Superior temporal gyrus (tissue), 1 donor: ENCODE results near the gene SNRPD1.
"Not testable (repeated sequence)": the region's sequence is repeated elsewhere in the genome, so short reads cannot be mapped to it uniquely, and the experiment has no call there.

ENCODE experiments used
- DNase-seq: peaks from one replicate; pipeline ENCODE4 v3.0.0-alpha.2; 2016; ENCODE audit errors: extremely low spot score

Gene SNRPD1

DNA sequence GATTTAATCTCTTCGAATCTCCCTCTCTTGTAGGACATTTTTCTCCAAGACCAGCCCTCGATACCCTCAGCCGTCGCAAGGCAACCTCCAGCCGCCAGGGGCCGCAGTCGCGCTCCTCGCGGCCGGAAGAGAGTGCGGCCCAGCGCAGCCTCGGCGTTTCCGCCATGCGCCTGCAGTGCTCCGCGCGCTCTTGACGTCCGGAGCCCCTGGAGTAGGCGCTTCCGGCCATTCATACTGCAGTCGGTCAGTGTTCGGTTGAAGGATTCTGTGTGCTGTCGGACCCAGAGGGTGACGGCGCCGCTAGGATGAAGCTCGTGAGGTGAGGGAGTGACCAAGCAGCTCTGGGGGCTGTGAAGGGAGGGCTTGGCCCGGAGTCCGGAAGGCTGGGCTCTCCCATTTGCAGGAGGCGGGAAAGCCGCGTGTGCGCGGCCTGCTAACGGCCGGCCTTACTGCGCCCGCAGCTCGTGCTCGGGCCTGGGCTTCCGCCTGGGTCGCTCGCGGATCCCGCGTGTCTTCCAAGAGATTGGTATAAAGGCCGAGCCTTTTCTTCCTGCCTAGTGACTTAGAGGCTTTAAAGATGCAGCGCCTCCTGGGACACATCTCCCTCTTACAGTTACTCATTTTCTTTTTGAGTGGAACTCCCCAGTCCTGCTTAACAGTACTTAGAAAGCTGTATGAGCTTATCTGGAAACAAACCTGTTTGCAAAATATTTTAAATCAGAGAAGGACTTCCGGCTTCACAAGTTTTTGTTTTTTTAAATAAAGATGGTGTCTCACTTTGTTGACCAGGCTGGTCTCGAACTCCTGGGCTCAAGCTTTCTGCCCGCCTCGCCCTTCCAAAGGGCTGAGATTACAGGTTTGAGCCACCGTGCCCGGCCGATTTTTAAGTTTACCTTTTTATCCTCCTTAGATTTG lies at the start of gene SNRPD1:
TSS of gene SNRPD1 (plus strand) at position 190 of the 915 bp plus-strand sequence. CDS start at position 306, 116 bp downstream.
- DNase-seq = peak; percentile 91

DNA sequence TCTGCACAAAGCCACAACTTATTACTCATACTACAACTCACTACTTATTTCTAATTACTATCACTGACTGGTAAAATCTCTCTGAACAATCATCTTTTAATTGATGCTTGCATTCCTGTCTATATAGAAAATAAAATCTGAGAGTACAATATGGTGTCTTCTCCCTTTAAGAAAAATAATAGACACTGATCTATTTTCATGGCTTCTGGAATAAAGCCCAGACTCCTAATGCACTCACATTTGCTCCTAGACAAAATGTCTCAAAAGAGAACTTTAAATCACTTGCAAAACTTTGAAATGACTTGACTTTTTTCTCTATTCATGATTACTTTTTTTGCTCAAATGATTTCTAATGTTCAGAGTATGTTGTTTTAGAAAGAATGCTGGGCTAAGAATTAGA lies 40.3 kb upstream of the SNRPD1 start:
- DNase-seq = no peak

DNA sequence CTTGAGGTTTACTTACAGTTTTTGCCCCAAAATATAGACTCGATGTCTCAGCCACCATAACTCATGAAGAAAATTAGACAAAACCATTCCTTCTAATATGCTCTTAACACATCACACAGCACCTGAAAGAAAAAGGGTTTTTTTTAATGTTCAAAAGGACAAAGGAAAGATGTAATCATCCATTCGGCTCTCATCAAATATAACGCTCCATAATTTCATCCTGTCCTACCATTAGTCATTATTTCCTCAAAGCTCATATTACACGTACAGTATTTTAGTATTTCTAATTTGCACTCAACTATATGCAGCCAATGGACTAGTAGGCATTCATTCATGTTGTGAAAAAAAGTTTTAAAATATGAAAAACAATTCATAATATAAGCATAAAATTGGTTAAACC lies 36.5 kb upstream of the SNRPD1 start:
- no peak for DNase-seq

DNA sequence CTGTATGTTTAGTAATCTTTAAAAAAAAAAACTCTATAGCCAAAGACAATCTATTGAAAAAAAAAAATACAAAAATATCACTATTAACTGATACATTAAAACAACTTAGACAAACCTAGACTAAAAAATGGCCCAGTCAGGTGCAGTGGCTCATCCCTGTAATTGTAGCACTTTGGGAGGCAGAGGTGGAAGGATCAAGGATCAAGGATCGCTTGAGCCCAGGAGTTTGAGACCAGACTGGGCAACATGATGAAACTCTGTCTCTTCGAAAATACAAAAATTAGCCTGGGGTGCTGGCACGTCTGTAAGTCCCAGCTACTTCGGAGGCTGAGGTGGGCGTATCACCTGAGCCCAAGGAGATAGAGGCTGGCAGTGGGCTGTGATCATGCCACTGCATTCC lies 27.7 kb upstream of the SNRPD1 start:
- DNase-seq = no peak

DNA sequence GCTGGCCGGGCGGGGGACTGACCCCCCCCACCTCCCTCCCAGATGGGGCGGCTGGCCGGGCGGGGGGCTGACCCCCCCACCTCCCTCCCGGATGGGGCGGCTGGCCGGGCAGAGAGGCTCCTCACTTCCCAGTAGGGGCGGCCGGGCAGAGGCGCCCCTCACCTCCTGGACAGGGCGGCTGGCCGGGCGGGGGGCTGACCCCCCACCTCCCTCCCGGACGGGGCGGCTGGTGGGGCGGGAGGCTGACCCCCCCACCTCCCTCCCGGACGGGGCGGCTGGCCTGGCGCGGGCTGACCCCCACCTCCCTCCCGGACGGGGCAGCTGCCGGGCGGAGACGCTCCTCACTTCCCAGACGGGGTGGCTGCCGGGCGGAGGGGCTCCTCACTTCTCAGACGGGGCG lies 19.8 kb upstream of the SNRPD1 start:
- DNase-seq = not testable (repeated sequence)

DNA sequence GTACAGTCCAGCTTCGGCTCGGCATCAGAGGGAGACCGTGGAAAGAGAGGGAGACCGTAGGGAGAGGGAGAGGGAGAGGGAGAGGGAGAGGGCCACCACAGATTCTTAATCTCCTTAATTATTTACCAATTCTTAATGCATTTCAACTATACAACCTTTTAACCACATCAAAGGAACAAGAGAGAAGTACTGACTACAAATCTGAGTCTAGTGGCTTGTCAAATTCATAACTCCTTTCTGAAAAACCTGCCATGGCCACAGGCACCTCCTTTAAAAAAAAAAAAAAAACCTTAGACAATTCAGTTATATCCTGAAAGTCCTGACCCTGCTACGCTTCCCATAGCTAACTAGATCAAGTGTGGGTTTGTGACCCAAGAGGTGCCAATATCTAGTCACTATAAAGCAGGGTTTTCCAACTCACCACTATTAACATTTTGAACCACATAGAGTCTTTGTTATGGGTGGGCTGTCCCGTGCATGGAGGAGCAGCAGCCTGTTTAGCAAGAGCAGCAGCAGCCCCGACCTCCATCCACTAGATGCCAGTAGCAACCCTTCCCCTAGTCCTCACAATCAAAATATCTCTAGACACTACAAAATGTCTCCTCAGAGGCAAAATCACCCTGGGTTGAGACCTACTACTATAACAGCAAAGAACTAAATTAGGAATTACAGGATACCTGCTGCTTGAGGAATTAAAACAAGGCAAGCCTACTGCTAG lies 18.4 kb upstream of the SNRPD1 start:
- no peak for DNase-seq

DNA sequence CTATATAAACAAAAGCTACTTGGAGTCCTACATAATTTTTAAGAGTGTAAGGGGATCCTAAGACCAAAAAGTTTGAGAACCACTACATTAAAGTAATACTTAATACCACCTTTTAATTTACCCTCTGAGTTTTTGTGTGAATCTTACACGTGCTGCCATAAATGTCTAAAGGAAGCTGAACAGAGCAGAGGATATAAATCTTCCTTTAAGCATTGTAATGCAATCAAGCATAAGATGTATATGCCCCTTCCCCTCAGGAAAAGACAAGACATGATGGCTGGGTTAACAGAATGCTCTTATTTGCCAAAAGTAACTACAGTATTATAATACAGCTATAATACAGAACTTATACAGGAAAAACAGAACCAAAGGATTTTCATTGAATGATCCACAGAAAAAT lies 14.5 kb upstream of the SNRPD1 start:
- no peak for DNase-seq

DNA sequence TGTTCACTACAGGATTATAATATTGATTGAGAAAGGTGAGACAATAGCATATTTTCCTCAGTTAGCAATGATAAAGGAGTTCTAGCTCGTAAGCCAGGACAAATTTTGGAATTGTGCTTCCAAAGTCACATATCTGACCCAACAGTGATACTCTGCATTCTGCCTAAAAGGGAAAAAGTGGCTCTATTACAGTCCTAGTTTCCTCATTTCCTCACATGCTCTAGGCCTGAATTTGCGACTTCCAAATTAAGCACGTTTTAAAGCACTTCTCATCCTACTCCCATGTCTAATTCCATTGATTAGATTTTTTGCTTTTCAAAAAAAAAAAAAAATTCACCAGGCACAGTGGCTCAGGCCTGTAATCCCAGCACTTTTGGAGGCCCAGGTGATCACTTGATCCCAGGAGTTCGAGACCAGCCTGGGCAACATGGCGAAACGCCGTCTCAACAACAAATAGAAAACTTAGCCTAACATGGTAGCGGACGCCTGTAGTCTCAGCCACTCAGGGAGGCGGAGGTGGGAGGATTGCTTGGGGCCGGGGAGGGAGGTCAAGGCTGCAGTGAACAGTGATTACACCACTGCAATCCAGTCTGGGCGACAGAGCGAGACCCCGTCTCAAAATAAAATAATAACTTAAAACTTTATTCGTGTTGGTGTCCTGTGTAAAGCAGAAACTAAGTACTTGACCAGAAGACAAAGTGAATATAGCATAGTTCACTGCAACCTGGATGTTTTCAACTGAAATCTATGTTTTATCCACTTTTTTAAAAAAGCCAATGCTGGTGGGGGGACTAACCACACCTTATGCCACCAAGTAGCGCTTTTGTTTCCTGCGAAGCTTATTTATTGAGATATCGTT lies 13.2 kb upstream of the SNRPD1 start:
- DNase-seq = no peak

DNA sequence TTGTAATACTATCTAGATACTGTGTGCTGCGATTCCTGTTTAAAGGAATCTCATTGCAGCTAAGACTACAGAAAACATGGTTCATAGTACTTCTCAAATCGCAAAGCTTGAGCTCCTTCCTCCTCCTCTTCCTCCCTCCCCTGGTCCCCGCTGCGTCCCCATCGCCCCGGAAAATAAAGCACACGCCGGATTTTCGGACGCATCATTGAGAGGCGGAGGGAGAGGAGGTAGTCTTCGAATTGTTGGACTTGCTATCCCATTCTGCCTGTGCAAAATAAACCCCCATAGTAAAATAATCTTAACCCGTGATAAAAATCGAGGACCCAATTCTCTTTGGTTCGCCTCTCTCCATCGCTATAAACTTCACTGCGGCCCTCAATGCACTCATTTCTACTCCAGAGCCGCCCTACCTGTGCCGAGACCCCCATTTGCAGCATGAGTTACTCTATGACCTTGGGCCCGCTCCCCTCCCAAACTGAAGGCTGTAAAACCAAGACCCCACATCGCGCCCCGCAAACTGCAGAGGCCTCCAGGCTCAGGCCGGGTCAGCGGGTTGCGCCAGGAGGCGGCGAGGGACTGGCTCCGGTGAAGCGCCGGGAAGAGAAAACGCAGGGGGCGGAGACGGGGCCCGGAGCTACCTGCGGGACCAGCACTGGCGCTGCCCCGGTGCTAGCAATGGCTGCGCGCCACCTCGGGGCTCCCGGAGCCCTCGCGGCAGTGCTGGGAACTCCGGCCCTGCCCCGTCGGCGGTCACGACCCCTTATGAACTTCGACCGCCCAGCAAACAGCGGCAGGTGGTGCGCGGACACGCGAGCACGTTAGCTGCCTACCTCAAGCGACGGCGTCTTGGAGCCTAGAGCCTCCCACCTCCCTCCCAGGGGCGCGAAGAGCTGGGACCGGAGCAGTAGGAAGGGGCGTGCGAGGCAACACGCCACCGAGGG lies 12.3 kb upstream of the SNRPD1 start:
- no peak for DNase-seq

DNA sequence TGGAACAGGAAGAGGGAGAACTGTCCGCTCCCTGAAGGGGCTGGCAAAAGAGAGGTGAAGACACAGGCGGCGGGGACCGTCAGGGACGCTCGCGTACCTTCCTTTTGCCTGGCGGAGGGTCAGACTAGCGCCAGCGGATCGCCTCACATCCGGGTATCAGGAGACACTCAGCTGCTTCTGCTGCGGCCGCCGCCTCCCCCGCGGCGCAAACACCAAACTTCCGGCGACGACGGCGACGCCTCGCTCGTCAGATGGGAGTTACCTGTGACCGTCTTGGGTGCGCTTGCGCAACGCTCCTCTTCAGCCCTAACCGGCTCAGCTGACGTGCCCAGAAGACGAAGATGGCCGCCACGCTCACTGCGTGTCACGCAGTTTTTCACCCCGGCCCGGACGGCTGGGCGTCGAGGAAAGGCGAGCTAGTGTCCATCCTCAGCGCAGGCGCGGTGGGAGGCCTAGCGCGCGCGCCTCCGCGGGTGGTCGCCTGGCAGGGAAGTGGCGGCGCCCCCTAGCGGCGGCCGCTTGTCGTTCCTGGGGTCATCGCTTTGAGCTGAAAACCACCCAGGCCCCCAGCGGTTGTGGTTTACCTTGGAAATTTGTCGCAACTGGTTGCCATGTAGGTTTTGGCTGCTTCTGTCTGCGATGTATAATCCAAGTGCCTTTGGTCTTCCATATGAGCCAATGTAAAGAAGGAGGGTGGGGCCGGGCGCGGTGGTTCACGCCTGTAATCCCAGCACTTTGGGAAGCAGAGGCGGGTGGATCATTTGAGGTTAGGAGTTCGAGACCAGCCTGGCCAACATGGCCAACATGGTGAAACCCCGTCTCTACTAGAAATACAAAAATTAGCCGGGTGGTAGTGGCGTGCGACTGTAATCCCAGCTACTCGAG lies 11.3 kb upstream of the SNRPD1 start, which contains the start of gene ESCO1:
TSS of gene ESCO1 (minus strand) at position 179 of the 885 bp plus-strand sequence. CDS start 25,861 bp downstream, outside the sequence.
- DNase-seq = peak; percentile 90

DNA sequence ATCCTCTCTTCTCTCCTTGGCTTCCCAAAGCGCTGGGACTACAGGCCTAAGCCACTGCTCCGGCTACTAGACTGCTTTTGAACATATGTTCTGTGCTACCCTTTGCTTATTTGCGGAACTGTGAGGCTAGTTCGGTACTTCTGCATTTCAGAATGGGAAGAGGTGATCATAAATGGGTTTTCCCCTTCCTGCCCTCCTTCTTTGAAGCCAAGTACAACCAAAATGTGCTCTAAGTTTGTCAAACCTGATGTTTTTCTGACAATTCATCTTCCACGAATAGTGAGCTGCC lies 9.9 kb upstream of the SNRPD1 start:
- no peak for DNase-seq

DNA sequence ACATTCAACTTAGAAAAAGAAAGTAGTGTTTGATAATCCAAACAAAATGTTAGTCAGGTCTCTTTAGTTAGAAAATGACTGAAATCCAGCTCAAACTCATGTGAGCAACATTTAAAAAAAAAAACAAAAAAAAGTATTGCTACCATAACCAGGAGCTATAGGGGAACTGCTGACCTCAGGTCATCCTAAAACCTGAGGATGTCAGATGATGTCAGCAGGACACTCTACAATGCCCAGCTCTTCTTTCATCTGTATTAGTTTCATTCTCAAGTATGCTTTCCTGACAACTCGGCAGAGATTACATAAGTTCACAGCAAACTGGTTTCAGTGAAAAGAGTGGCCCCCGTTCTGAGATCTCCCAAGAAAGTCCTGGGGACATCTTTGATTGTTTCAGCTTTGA lies 7.4 kb upstream of the SNRPD1 start:
- DNase-seq = peak; percentile 23

DNA sequence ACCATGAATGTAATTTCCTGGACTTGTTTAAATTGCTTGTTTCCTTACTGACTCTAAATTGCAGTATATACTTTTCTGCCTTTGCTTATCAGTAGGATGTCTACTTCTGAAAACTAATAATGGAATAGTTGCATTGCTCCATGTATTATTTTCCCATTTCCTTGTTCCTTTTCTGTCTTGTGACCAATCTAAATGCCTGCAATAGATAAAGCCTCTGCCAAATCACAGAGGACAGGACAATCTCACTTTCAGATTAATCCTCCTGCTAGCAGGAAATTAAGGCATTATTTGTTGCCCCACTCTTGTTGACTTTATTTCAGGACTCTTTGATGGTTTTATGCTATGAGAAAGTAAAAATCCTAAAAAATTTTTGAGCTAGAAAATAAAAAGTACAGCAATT lies 6.9 kb upstream of the SNRPD1 start:
- no peak for DNase-seq

DNA sequence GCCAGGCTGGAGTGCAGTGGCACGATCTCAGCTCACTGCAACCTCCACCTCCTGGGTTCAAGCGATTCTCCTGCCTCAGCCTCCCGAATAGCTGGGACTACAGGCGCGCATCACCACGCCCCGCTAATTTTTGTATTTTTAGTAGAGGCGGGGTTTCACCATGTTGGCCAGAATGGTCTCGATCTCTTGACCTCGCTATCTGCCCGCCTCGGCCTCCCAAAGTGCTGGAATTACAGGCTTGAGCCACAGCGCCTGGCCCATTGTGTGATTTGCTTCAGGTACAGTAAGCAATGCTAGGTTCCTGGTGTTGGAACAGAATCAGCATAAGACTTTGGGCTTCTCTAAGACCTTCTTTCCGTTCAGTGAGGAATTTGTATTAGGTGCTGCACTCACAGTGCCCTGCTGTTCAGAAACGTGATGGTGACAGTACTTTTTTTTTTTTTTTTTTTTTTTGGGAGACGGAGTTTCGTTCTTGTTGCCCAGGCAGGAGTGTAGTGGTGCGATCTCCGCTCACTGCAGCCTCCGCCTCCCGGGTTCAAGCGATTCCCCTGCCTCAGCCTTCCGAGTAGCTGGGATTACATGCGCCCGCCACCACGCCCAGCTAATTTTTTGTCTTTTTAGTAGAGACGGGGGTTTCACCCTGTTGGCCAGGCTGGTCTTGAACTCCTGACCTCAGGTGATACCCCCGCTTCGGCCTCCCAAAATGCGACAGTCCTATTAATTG lies 551 bp upstream of the SNRPD1 start:
- not testable (repeated sequence) for DNase-seq

DNA sequence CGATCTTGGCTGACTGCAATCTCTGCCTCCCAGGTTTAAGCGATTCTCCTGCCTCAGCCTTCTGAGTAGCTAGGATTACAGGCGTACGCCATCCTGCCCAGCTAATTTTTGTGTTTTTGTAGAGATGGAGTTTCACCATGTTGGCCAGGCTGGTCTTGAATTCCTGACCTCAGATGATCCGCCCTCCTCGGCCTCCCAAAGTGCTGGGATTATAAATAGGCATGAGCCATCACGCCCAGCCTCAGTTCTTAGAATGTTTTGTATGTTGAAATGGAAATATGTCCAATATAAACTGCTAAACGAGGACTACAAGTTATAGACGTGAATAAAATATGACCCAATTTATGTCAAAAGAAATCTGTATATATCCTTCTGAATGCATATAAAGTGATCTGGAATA lies 9.5 kb downstream of the SNRPD1 start:
- DNase-seq = not testable (repeated sequence)

DNA sequence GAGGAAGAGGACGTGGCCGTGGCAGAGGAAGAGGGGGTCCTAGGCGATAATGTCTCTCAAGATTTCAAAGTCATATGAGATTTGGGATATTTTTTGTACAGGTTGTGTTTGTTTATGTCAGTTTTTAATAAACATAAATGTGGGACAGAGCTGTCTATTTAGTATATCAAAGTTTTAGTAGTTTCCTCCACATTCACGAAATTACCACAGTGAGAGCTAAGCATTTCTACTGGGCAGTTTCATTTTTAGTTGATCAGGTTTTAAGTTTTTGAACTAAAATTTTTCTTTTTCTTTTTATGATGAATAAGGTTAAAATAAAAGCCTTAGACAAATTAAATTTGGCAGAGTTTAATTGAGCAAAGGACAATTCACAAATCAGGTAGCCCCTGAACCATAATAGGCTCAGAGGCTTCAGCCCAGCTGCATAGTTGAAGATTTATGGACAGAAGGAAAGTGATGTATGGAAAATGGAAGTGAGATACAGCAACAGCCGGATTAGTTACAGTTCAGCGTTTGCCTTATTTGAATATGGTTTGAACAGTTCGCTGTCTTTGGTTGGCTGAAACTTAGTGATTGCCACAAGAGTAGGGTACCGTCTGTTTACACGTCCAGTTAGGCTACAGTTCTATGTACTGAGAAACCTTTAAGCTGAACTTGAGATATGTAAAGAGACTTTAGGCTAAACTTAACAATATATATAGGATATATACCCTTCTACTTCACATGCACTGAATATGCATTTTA lies 17.1 kb downstream of the SNRPD1 start:
- DNase-seq = no peak

DNA sequence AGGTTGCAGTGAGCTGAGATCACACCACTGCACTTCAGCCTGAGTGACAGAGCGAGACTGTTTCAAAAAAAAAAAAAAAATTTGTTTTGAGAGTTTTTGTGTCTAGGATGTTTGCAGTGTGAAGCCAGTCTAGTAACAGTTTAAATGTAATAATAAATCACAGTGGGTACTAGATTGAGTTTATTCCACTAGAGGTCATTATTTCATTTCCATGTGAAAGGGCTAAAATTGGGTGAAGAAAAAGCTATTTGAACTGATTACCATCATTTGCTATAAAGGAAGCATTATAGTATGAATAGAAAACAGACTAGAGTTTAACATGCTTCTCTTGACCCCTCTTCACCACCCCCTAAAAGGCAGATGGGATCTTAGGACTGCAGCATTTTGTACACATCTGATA lies 20.3 kb downstream of the SNRPD1 start:
- peak; percentile 33 for DNase-seq

DNA sequence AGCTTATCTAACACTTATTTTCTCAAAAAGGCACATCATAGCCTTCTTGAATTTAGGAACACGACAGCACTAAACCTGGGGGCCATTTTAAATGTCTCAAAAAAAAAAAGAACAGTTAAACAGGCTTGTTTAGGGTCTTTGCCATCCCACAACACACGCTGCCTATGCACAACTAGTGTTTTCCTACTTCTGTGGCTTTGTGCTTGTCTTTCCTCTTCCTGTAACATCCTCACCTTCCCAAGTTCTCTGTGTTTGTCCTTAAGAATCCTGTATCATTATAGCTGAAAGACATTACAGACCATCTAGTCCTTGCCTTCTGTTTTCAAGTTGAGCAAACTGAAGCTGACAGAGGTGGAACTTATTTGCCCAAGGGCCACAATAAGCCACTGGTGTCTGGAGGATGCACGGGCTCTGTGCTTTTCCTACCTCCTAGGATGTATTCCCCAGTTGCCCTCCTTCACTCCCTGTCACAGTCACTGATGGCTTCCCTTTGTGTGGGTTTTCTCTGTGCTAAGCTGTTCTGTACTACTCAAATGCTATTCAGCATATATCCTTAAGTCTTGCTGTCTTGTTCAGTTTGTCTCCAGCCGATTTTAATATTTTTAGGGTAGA lies 22.6 kb downstream of the SNRPD1 start:
- DNase-seq = no peak
